Activated CD4-positive, alpha-beta T cell treated with anti-CD3 and anti-CD28 coated beads for 48 hours (primary cell): ENCODE data around the gene SLC25A20.
"Not testable (repeated sequence)": the region's sequence is repeated elsewhere in the genome, so short reads cannot be mapped to it uniquely, and the experiment has no call there.

Experiments
- DNase-seq: peaks from one replicate; pipeline ENCODE4 v3.0.0-alpha.2; 2020

The SLC25A20 gene

GRCh38 chr3:48837163-48837562, 61.5 kb downstream of the SLC25A20 start:
- DNase-seq = no peak

- DNase-seq = no peak
Measured at GRCh38 chr3:48835650-48836366, 62.9 kb downstream of the SLC25A20 start.

- no peak for DNase-seq
Measured at GRCh38 chr3:48832684-48833083, 66.0 kb downstream of the SLC25A20 start.

GRCh38 chr3:48830715-48831114, 68.0 kb downstream of the SLC25A20 start:
- DNase-seq = no peak

GRCh38 chr3:48829525-48829924, 69.2 kb downstream of the SLC25A20 start:
- DNase-seq = not testable (repeated sequence)

GRCh38 chr3:48827874-48828273, 70.8 kb downstream of the SLC25A20 start:
- not testable (repeated sequence) for DNase-seq

- no peak for DNase-seq
Measured at GRCh38 chr3:48826451-48826850, 72.2 kb downstream of the SLC25A20 start.

GRCh38 chr3:48820612-48821324, 77.9 kb downstream of the SLC25A20 start:
- DNase-seq = no peak

- DNase-seq = no peak
Measured at GRCh38 chr3:48819234-48820221, 79.2 kb downstream of the SLC25A20 start.

- DNase-seq = no peak
Measured at GRCh38 chr3:48811524-48811923, 87.2 kb downstream of the SLC25A20 start.
